ENCODE data around the gene SMLR1. TPM values are rescaled to one million over a fixed set of nuclear protein-coding genes. Genes with fewer than 3 reads are reported as not detected.

SMLR1 gene
- total and polyA plus RNA-seq, 4 donors: 20.8 to 65.2 (median 39.6) TPM

GRCh38 chr6:130840050-130840449 is 12.8 kb downstream of the SMLR1 start:
- no peaks in the 10 kb centered on the region for H3K9me3 ChIP-seq (ENCODE audit: control insufficient read depth in 4 of 4, low read length in 3 of 4)
- H3K4me3 ChIP-seq (ENCODE audit: low read depth in 1 of 3, low read length in 3 of 3): no peak overlapping the region
- 97% methylated on average over 2 of the region's 2 CpGs for WGBS
- no peaks in the 10 kb centered on the region for H3K27me3 ChIP-seq (ENCODE audit: control insufficient read depth in 4 of 4, insufficient read depth in 4 of 4, low read length in 3 of 4)
- DNase-seq (ENCODE audit: low spot score): no peak
- peak overlapping the region in 1 of 2 donors; percentile 50 for H3K27ac ChIP-seq (ENCODE audit: low read depth in 1 of 2, low read length in 2 of 2)
- H3K9ac ChIP-seq (ENCODE audit: low read depth in 1 of 2, low read length in 2 of 2): no peak overlapping the region
- peaks cover 4 to 22% (median 14%) of the 10 kb centered on the region in 4 donors for H3K36me3 ChIP-seq (ENCODE audit: control insufficient read depth in 4 of 4, insufficient read depth in 3 of 4, low read depth in 1 of 4, low read length in 3 of 4)
- TF ChIP-seq NR2F2 (IDR thresholded peaks at IDR 0.05) (no peak), HNF4A (conservative IDR thresholded peaks at IDR 0.05) (no peak), EGR1 (IDR thresholded peaks at IDR 0.05; ENCODE audit: low read depth in 2 of 2) (no peak), YY1 (IDR thresholded peaks at IDR 0.05) (no peak), SP1 (IDR thresholded peaks at IDR 0.05) (no peak), FOXA2 (IDR thresholded peaks at IDR 0.05) (no peak), JUND (IDR thresholded peaks at IDR 0.05) (no peak), ATF3 (IDR thresholded peaks at IDR 0.05) (no peak)
- TF ChIP-seq, protein P1, sequence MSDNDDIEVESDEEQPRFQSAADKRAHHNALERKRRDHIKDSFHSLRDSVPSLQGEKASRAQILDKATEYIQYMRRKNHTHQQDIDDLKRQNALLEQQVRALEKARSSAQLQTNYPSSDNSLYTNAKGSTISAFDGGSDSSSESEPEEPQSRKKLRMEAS (IDR thresholded peaks at IDR 0.05): no peak
- H3K4me1 ChIP-seq (ENCODE audit: control insufficient read depth in 4 of 4, insufficient read depth in 4 of 4, low read length in 3 of 4): peaks cover 2 to 63% (median 35%) of the 10 kb centered on the region in 4 donors

- DNase-seq (ENCODE audit: low spot score): no peak
- Histone ChIP-seq H3K27me3 (ENCODE audit: control insufficient read depth in 4 of 4, insufficient read depth in 4 of 4, low read length in 3 of 4) (no peaks in the 10 kb centered on the region), H3K4me3 (ENCODE audit: low read depth in 1 of 3, low read length in 3 of 3) (no peak overlapping the region), H3K27ac (ENCODE audit: low read depth in 1 of 2, low read length in 2 of 2) (peak overlapping the region in 1 of 2 donors; percentile 11), H3K9ac (ENCODE audit: low read depth in 1 of 2, low read length in 2 of 2) (no peak overlapping the region), H3K4me1 (ENCODE audit: control insufficient read depth in 4 of 4, insufficient read depth in 4 of 4, low read length in 3 of 4) (peaks cover 2 to 51% (median 24%) of the 10 kb centered on the region in 4 donors), H3K36me3 (ENCODE audit: control insufficient read depth in 4 of 4, insufficient read depth in 3 of 4, low read depth in 1 of 4, low read length in 3 of 4) (peaks cover 2 to 10% (median 8%) of the 10 kb centered on the region in 4 donors), H3K9me3 (ENCODE audit: control insufficient read depth in 4 of 4, low read length in 3 of 4) (no peaks in the 10 kb centered on the region)
- TF ChIP-seq EGR1 (IDR thresholded peaks at IDR 0.05; ENCODE audit: low read depth in 2 of 2): no peak
- peak; percentile 33 to 64 for TF ChIP-seq HNF4A (conservative IDR thresholded peaks at IDR 0.05)
- peak in 1 of 2 donors; percentile 8 for TF ChIP-seq RXRA (IDR thresholded peaks at IDR 0.05)
- 43% methylated on average over 4 of the region's 4 CpGs for WGBS
Measured at GRCh38 chr6:130841128-130841728, 14.0 kb downstream of the SMLR1 start.

DNA sequence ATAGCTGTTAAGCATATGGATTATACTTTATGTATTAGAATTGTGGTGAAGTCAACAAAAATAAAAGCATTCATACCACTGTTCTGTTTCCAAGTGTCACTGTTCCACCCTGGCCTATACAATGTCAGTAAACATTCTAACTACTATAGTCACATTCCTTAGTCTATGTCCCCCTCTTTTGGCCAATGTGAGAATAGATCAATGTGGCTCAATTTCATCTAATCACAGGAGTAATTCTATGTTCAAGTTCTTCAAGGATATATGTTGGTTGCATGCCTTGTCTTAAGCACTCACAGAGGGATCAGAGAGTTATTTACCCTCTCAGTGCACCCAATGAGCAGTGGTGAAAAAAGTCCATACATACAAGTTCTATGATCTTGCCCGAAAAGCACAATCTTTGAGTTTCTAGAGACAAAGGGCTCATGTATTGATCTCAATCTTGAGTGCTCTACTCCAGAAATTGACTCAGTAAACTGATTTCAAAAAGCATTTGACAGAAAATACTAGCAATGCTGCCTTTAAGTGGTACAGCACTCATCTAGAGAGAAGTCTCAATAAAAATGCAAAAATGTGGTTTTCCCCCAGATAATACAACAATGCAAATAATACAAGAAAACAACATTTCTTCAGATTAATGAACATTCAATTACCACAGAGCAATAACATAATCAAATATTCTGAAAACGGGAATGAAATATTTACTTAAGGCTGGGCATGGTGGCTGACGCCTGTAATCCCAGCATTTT is 16.5 kb downstream of the SMLR1 start:
- 63% methylated on average over 3 of the region's 3 CpGs for WGBS

More for the DNA sequence above, 16.5 kb downstream of the SMLR1 start:
- Histone ChIP-seq H3K9ac (ENCODE audit: low read depth in 1 of 2, low read length in 2 of 2) (no peak overlapping the region), H3K27ac (ENCODE audit: low read depth in 1 of 2, low read length in 2 of 2) (no peak overlapping the region), H3K4me1 (ENCODE audit: control insufficient read depth in 4 of 4, insufficient read depth in 4 of 4, low read length in 3 of 4) (peaks cover 0 to 34% (median 12%) of the 10 kb centered on the region in 4 donors), H3K36me3 (ENCODE audit: control insufficient read depth in 4 of 4, insufficient read depth in 3 of 4, low read depth in 1 of 4, low read length in 3 of 4) (peaks cover 0 to 3% (median under 1%) of the 10 kb centered on the region in 4 donors), H3K9me3 (ENCODE audit: control insufficient read depth in 4 of 4, low read length in 3 of 4) (no peaks in the 10 kb centered on the region), H3K27me3 (ENCODE audit: control insufficient read depth in 4 of 4, insufficient read depth in 4 of 4, low read length in 3 of 4) (no peaks in the 10 kb centered on the region), H3K4me3 (ENCODE audit: low read depth in 1 of 3, low read length in 3 of 3) (no peak overlapping the region)
- no peak for DNase-seq (ENCODE audit: low spot score)
- TF ChIP-seq RAD21 (IDR thresholded peaks at IDR 0.05) (peak; percentile 86), CTCF (IDR thresholded peaks at IDR 0.05; ENCODE audit: low read depth, low read length, missing input control) (peak; percentile 40), SP1 (IDR thresholded peaks at IDR 0.05) (no peak)
- TF ChIP-seq, protein P1 (IDR thresholded peaks at IDR 0.05): no peak

Measured in liver (tissue), 9 donors.